ENCODE data around the gene JAKMIP1. TPM values are rescaled to one million over a fixed set of nuclear protein-coding genes. Genes with fewer than 3 reads are reported as not detected.
"Not testable (repeated sequence)": the region's sequence is repeated elsewhere in the genome, so short reads cannot be mapped to it uniquely, and the experiment has no call there.

Gene JAKMIP1
- total RNA-seq, 3 donors from 2014 or later: 0.63 to 2.1 TPM; not detected in 1

GRCh38 chr4:6143603-6144181, 56.7 kb downstream of the JAKMIP1 start:
- DNase-seq (no peak), ATAC-seq (no peak)
- Histone ChIP-seq H3K36me3 (ENCODE audit: low read depth) (no peaks in the 10 kb centered on the region), H3K4me1 (ENCODE audit: low read depth) (no peaks in the 10 kb centered on the region), H3K4me3 (no peak overlapping the region), H3K9me3 (no peaks in the 10 kb centered on the region)
- intact Hi-C loops (cut with DNase I, micrococcal nuclease): no loop called here
- no peak for TF ChIP-seq CTCF (IDR thresholded peaks at IDR 0.05)

GRCh38 chr4:6142935-6143602, 57.3 kb downstream of the JAKMIP1 start:
- ATAC-seq: no peak
- Histone ChIP-seq H3K36me3 (ENCODE audit: low read depth) (no peaks in the 10 kb centered on the region), H3K4me1 (ENCODE audit: low read depth) (no peaks in the 10 kb centered on the region), H3K4me3 (no peak overlapping the region), H3K9me3 (no peaks in the 10 kb centered on the region)
- TF ChIP-seq CTCF (IDR thresholded peaks at IDR 0.05): no peak
- intact Hi-C loops (cut with DNase I, micrococcal nuclease): no loop called here
- no peak for DNase-seq

GRCh38 chr4:6142511-6142910, 57.8 kb downstream of the JAKMIP1 start:
- Histone ChIP-seq H3K36me3 (ENCODE audit: low read depth) (no peaks in the 10 kb centered on the region), H3K4me3 (no peak overlapping the region), H3K4me1 (ENCODE audit: low read depth) (no peaks in the 10 kb centered on the region), H3K9me3 (no peaks in the 10 kb centered on the region)
- no peak for DNase-seq
- TF ChIP-seq CTCF (IDR thresholded peaks at IDR 0.05): no peak
- intact Hi-C loops (cut with DNase I, micrococcal nuclease): no loop called here
- ATAC-seq: no peak

GRCh38 chr4:6141554-6141953, 58.8 kb downstream of the JAKMIP1 start:
- no peak for DNase-seq
- Histone ChIP-seq H3K4me3 (no peak overlapping the region), H3K36me3 (ENCODE audit: low read depth) (no peaks in the 10 kb centered on the region), H3K4me1 (ENCODE audit: low read depth) (no peaks in the 10 kb centered on the region), H3K9me3 (no peaks in the 10 kb centered on the region)
- no peak for ATAC-seq
- intact Hi-C loops (cut with DNase I, micrococcal nuclease): no loop called here
- no peak for TF ChIP-seq CTCF (IDR thresholded peaks at IDR 0.05)

GRCh38 chr4:6141021-6141420, 59.3 kb downstream of the JAKMIP1 start:
- DNase-seq; ATAC-seq; intact Hi-C loops (cut with DNase I, micrococcal nuclease): not testable (repeated sequence)

GRCh38 chr4:6137747-6138135, 62.6 kb downstream of the JAKMIP1 start:
- TF ChIP-seq CTCF (IDR thresholded peaks at IDR 0.05): no peak
- intact Hi-C loops (cut with DNase I, micrococcal nuclease): no loop called here
- ATAC-seq: no peak
- no peaks in the 10 kb centered on the region for H3K4me1 ChIP-seq (ENCODE audit: low read depth)
- no peak for DNase-seq
- no peaks in the 10 kb centered on the region for H3K9me3 ChIP-seq
- H3K36me3 ChIP-seq (ENCODE audit: low read depth): no peaks in the 10 kb centered on the region
- no peak overlapping the region for H3K4me3 ChIP-seq

More at GRCh38 chr4:6141021-6141420, 59.3 kb downstream of the JAKMIP1 start:
- not testable (repeated sequence) for H3K4me1 ChIP-seq (ENCODE audit: low read depth); H3K36me3 ChIP-seq (ENCODE audit: low read depth); H3K4me3 ChIP-seq; H3K9me3 ChIP-seq
